Raji (cell line): ENCODE measurements around the gene TMEM238.

Experiments
- POLR2A ChIP-seq: IDR thresholded peaks from 2 replicates; pipeline ENCODE4 v1.6.1; 2011; ENCODE audit warnings: low read depth, low read length, control low read depth; ENCODE audit not compliant: insufficient read depth

The TMEM238 gene

GRCh38 chr19:55387736-55388497 lies 3.8 kb upstream of the TMEM238 start:
- no peak for TF ChIP-seq POLR2A

GRCh38 chr19:55386493-55386971 lies 2.4 kb upstream of the TMEM238 start:
- TF ChIP-seq POLR2A: no peak

- TF ChIP-seq POLR2A: peak; percentile 100
Observed at GRCh38 chr19:55385724-55386492, 1.8 kb upstream of the TMEM238 start, which contains the start of gene RPL28. Gene RPL28 (plus strand): TSS chr19:55385932. CDS start chr19:55386358, 426 bp downstream.

- 0 out of 2 replicates have a peak, but pooled peaks have one; percentile 6 for TF ChIP-seq POLR2A
Observed at GRCh38 chr19:55384920-55385723, 1.0 kb upstream of the TMEM238 start.

GRCh38 chr19:55383279-55384130 lies 587 bp downstream of the TMEM238 start:
- peak; percentile 41 for TF ChIP-seq POLR2A

- TF ChIP-seq POLR2A: no peak
Observed at GRCh38 chr19:55382522-55383054, 1.5 kb downstream of the TMEM238 start.

GRCh38 chr19:55382013-55382412 lies 2.1 kb downstream of the TMEM238 start:
- no peak for TF ChIP-seq POLR2A

GRCh38 chr19:55379174-55379573 lies 4.9 kb downstream of the TMEM238 start:
- TF ChIP-seq POLR2A: no peak

GRCh38 chr19:55377356-55378131 lies 6.5 kb downstream of the TMEM238 start:
- no peak for TF ChIP-seq POLR2A

- no peak for TF ChIP-seq POLR2A
Observed at GRCh38 chr19:55376241-55376933, 7.7 kb downstream of the TMEM238 start, which contains the start of gene TMEM190. Gene TMEM190 (plus strand): TSS chr19:55376826. CDS start chr19:55376854, 28 bp downstream.

- no peak for TF ChIP-seq POLR2A
Observed at GRCh38 chr19:55373993-55374757, 9.9 kb downstream of the TMEM238 start.

GRCh38 chr19:55373306-55373992 lies 10.6 kb downstream of the TMEM238 start:
- TF ChIP-seq POLR2A: no peak
